H1 (cell line): ENCODE measurements around the gene ETNPPL. TPM values are rescaled to one million over a fixed set of nuclear protein-coding genes. Genes with fewer than 3 reads are reported as not detected.
A peak's percentile ranks its signal among the peaks of the same experiment; 100 is the strongest.

Source experiments
- ASH2L ChIP-seq: fragments of 200-600, 300-600 bp; sonication (generic); IDR thresholded peaks from one replicate; pipeline ENCODE4 v1.7.1; 2017; ENCODE audit warnings: low read length
- CHD2 ChIP-seq: IDR thresholded peaks from 2 replicates; pipeline ENCODE4 v1.6.1; 2012; ENCODE audit warnings: low read length, improper control_type of control experiment
- CHD7 ChIP-seq: fragments of 300-600 bp; sonication (generic); IDR thresholded peaks from 2 replicates; pipeline ENCODE4 v1.7.1; 2012; ENCODE audit warnings: low read length, moderate library complexity, mild to moderate bottlenecking, inconsistent platforms; ENCODE audit not compliant: insufficient replicate concordance
- GTF2F1 ChIP-seq: IDR thresholded peaks from 2 replicates; pipeline ENCODE4 v1.6.1; 2012; ENCODE audit warnings: low read depth, low read length, improper control_type of control experiment, borderline replicate concordance
- JUND ChIP-seq: IDR thresholded peaks from 2 replicates; pipeline ENCODE4 v1.6.1; 2011; ENCODE audit warnings: mild to moderate bottlenecking, improper control_type of control experiment, low read length
- POLR2A ChIP-seq, 2 experiments: IDR thresholded peaks; 1 replicate in 1 of 2; 2 replicates in 1 of 2; pipeline ENCODE4 v1.6.1; 2011; ENCODE audit warnings: low read depth in 2 of 2, low read length in 2 of 2, mild to moderate bottlenecking in 2 of 2; ENCODE audit errors: control extremely low read depth in 1 of 2
- RBBP5 ChIP-seq: IDR thresholded peaks from 2 replicates; pipeline ENCODE4 v1.7.1; 2012; ENCODE audit warnings: low read depth, mild to moderate bottlenecking, inconsistent platforms, low read length, moderate library complexity, borderline replicate concordance
- SIRT6 ChIP-seq: IDR thresholded peaks from one replicate; pipeline ENCODE4 v1.7.1; 2012; ENCODE audit warnings: low read length, inconsistent platforms
- SUZ12 ChIP-seq: fragments of 200-600 bp; sonication (generic); IDR thresholded peaks from 2 replicates; pipeline ENCODE4 v1.6.1; 2012; ENCODE audit warnings: mild to moderate bottlenecking, inconsistent platforms, low read length, moderate library complexity, mixed read lengths
- TBP ChIP-seq: IDR thresholded peaks from 2 replicates; pipeline ENCODE4 v1.6.1; 2011; ENCODE audit warnings: low read depth, low read length, improper control_type of control experiment
- polyA plus RNA-seq, 7 experiments: library from polyadenylated mRNA; depleted of rRNA in 3 of 7; stranded (reverse) in 5 of 7; unstranded in 2 of 7; fragments of >200 nt in 5 of 7; fragments of 200-250 nt in 2 of 7; gene quantifications; 1 replicate in 5 of 7; 2 replicates in 1 of 7; 4 replicates in 1 of 7; pipeline versions ENCODE4 v1.2.1 to v1.2.3, GENCODE V29; 2011 to 2013; ENCODE audit warnings: missing spikeins in 2 of 7, mixed read lengths in 2 of 7
- total RNA-seq: library from RNA; stranded (reverse); fragmentation: NEBNext Ultra II Directional; extraction: Animal tissue kit (Norgen Biotek cat#: 25700); gene quantifications from 2 replicates; pipeline ENCODE4 v1.2.1, GENCODE V29; 2021

The ETNPPL gene
- total and polyA plus RNA-seq, 2 of the 8 experiments (the other 6 are each of a cell fraction or from before 2014, with no cell fraction given) = 0.80 to 2.5 TPM

- TF ChIP-seq CHD7 (no peak), ASH2L (peak; percentile 96), SUZ12 (peak; percentile 50; the same call in 1 of the 2 replicates), GTF2F1 (no peak), CHD2 (no peak), JUND (no peak), RBBP5 (peak; percentile 89), TBP (peak; percentile 8; the same call in 1 of the 2 replicates), SIRT6 (no peak), POLR2A (IDR thresholded peaks at IDR 0.05; ENCODE audit: control extremely low read depth in 1 of 2, low read depth in 2 of 2, low read length in 2 of 2) (peak in 1 of 2 experiments; percentile 60; a peak in 1 of 3 replicates)
- TF ChIP-seq, all 59 proteins: peak for 14
Observed at GRCh38 chr4:108762559-108763225, at the start of gene ETNPPL (continued).
